HFFc6 (cell line): Measurements from ENCODE around the gene GPR173. TPM values are rescaled to one million over a fixed set of nuclear protein-coding genes. Genes with fewer than 3 reads are reported as not detected.

Experiments
- DNase-seq: peaks from one replicate; pipeline ENCODE4 v3.0.0-alpha.2; 2018
- H3K27ac Mint-ChIP-seq: 2 replicates; pipeline ENCODE4 v1.8.0; 2020; ENCODE audit warnings: mild to moderate bottlenecking, mixed read lengths
- H3K27me3 Mint-ChIP-seq: 2 replicates; pipeline ENCODE4 v1.8.0; 2021; ENCODE audit warnings: mild to moderate bottlenecking, moderate library complexity, mixed read lengths; ENCODE audit not compliant: insufficient read depth
- H3K36me3 Mint-ChIP-seq: 2 replicates; pipeline ENCODE4 v1.8.0; 2021; ENCODE audit warnings: low read depth, mixed read lengths
- H3K4me1 Mint-ChIP-seq: 2 replicates; pipeline ENCODE4 v1.8.0; 2020; ENCODE audit warnings: low read depth, mixed read lengths
- H3K4me3 Mint-ChIP-seq: 2 replicates; pipeline ENCODE4 v1.8.0; 2020; ENCODE audit warnings: mild to moderate bottlenecking, moderate library complexity, mixed read lengths
- H3K9me3 Mint-ChIP-seq: 2 replicates; pipeline ENCODE4 v1.8.0; 2020; ENCODE audit warnings: mild to moderate bottlenecking, mixed read lengths
- CTCF ChIP-seq: fragments of 200-600 bp; sonication (generic); IDR thresholded peaks from 2 replicates; pipeline ENCODE4 v1.5.0; 2021; ENCODE audit warnings: antibody characterized with exemption, mild to moderate bottlenecking
- total RNA-seq, 6 experiments: library from RNA; stranded (reverse); fragmentation: NEBNext Ultra II Directional; extraction: Animal tissue kit (Norgen Biotek cat#: 25700); gene quantifications; 2 replicates in 1 of 6; 3 replicates in 5 of 6; pipeline ENCODE4 v1.2.3, GENCODE V29; 2021

The GPR173 gene
- total RNA-seq, 6 experiments from 2014 or later = 2.1 to 3.1 (median 2.8) TPM

DNA sequence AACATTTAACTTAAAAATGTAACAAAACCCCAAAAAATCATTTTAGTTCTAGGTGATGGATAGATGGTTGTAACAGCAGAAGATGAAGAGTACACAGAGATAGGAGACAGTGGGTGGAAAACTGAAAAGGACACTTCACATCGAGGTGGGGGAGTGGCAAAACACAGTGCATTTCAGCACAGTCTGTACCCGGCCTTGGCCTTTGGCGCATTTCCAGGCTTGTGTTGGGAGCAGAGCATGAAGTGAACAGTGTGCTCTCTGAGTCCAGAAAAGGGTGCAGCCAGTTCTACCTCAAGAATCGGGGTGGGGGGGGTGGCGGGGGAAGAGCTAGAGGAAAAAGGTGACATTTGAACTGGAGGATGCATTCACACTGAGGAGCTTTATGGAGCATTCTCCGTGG lies 37.9 kb downstream of the GPR173 start:
- Mint-ChIP-seq H3K27me3 (peaks cover 4% of the 10 kb centered on the region), H3K36me3 (peaks cover 12% of the 10 kb centered on the region), H3K27ac (no peak overlapping the region), H3K9me3 (no peaks in the 10 kb centered on the region), H3K4me1 (peaks cover 41% of the 10 kb centered on the region), H3K4me3 (no peak overlapping the region)
- TF ChIP-seq CTCF = no peak
- no peak for DNase-seq

DNA sequence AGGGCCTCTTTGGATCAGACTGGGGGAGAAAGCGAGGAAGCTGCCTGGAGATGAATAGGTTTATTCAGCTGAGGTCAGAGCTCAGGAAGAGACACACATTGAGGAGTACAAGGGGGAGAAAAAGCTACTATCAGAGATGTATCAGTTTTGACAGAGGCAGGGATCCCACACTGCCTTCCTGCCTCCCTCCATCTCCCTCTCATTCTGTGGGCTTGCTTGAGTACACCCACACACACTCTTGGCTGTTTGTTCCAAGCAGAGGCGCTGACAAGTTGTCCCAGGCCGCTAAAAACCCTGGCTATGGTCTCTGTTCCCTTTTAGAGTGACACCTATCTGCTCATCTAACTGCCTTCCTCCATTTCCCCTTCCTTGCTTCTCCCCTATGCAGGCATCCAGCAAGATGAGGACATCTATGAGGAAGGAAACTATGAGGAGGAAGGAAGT lies 38.8 kb downstream of the GPR173 start:
- peaks cover 41% of the 10 kb centered on the region for H3K4me1 Mint-ChIP-seq

GRCh38 chrX:53088136-53088974 lies 39.8 kb downstream of the GPR173 start:
- peaks cover 2% of the 10 kb centered on the region for H3K27me3 Mint-ChIP-seq
- peak overlapping the region; percentile 92 for H3K4me3 Mint-ChIP-seq
- H3K36me3 Mint-ChIP-seq = peaks cover 12% of the 10 kb centered on the region
- peak overlapping the region; percentile 99 for H3K27ac Mint-ChIP-seq
- peaks cover 42% of the 10 kb centered on the region for H3K4me1 Mint-ChIP-seq
- peak; percentile 62 for DNase-seq
- H3K9me3 Mint-ChIP-seq = no peaks in the 10 kb centered on the region
- TF ChIP-seq CTCF = no peak

More for the DNA sequence above, 38.8 kb downstream of the GPR173 start:
- Mint-ChIP-seq H3K4me3 (no peak overlapping the region), H3K27me3 (peaks cover 4% of the 10 kb centered on the region), H3K27ac (peak overlapping the region; percentile 99; the same call in 1 of the 2 replicates), H3K9me3 (no peaks in the 10 kb centered on the region), H3K36me3 (peaks cover 12% of the 10 kb centered on the region)
- no peak for DNase-seq
- no peak for TF ChIP-seq CTCF

- peak overlapping the region; percentile 99 for H3K27ac Mint-ChIP-seq
- peak; percentile 46 for DNase-seq
Observed at GRCh38 chrX:53089224-53089842, 40.7 kb downstream of the GPR173 start.

DNA sequence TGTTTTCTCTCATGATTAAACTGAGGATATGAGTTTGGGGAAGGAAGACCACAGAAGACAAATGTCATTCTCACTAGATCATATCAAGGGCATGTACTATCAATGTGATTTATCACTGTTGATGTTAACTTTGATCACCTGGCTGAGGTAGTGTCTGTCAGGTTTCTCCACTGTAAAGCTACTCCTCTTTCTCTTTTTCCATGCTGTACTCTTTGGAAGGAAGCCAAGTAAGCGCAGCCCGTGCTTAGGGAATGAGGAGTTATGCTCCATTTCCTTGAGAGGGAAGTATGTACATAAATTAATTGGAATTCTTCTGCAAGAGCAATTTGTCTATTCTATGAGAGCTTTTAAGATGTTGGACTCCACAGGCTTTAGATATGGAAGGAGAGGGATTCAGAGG lies 41.3 kb downstream of the GPR173 start:
- Mint-ChIP-seq H3K27me3 (no peaks in the 10 kb centered on the region; the same call in 1 of the 2 replicates), H3K4me1 (peaks cover 36% of the 10 kb centered on the region), H3K9me3 (no peaks in the 10 kb centered on the region), H3K27ac (no peak overlapping the region), H3K4me3 (no peak overlapping the region), H3K36me3 (peaks cover 6% of the 10 kb centered on the region)
- no peak for DNase-seq
- TF ChIP-seq CTCF = no peak

More at GRCh38 chrX:53089224-53089842, 40.7 kb downstream of the GPR173 start:
- peak; percentile 80 for TF ChIP-seq CTCF
- H3K36me3 Mint-ChIP-seq = peaks cover 10% of the 10 kb centered on the region
- peaks cover 35% of the 10 kb centered on the region for H3K4me1 Mint-ChIP-seq
- peaks cover 1% of the 10 kb centered on the region; the same call in 1 of the 2 replicates for H3K27me3 Mint-ChIP-seq
- H3K4me3 Mint-ChIP-seq = peak overlapping the region; percentile 92
- H3K9me3 Mint-ChIP-seq = no peaks in the 10 kb centered on the region
